HG03520 (cell line): ENCODE results near the gene CORO1C.
A peak's percentile ranks its signal among the peaks of the same experiment; 100 is the strongest.
"Not testable (repeated sequence)": the region's sequence is repeated elsewhere in the genome, so short reads cannot be mapped to it uniquely, and the experiment has no call there.

ENCODE experiments used
- ATAC-seq: cut with Tn5 transposase; IDR thresholded peaks from one replicate; pipeline ENCODE4 v1.9.1; 2021; ENCODE audit warnings: mild to moderate bottlenecking, moderate library complexity; ENCODE audit not compliant: unreplicated experiment

Gene CORO1C

DNA sequence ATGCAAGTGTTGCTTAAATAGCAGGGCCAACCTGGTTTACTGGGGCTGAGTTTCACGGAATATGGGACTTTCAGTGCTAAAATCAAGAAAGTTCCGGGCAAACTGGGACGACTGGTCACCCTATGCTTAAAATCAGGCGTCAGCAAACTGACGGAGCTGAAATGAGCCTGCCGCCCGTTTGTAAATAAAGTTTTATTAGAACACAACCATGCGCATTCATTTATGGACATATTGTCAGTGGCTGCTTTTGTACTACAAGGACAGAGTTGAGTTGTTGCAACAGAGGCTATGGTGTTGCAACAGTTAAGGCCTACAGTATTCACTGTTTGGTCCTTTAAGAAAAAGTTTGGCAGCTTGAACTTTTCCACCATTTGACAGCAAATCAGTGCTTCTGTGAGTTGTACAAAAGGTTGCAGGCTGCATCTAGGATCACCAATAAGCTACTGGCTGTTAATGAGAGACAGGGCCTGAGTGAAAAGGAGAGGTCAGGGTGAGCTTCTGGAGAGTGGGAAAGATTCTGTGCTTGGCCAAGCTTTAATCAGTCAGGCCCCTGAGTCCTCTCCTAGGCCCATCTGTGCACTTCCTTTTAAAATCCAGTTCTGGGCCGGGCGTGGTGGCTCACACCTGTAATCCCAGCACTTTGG is 111.0 kb downstream of the CORO1C start:
- ATAC-seq = no peak

DNA sequence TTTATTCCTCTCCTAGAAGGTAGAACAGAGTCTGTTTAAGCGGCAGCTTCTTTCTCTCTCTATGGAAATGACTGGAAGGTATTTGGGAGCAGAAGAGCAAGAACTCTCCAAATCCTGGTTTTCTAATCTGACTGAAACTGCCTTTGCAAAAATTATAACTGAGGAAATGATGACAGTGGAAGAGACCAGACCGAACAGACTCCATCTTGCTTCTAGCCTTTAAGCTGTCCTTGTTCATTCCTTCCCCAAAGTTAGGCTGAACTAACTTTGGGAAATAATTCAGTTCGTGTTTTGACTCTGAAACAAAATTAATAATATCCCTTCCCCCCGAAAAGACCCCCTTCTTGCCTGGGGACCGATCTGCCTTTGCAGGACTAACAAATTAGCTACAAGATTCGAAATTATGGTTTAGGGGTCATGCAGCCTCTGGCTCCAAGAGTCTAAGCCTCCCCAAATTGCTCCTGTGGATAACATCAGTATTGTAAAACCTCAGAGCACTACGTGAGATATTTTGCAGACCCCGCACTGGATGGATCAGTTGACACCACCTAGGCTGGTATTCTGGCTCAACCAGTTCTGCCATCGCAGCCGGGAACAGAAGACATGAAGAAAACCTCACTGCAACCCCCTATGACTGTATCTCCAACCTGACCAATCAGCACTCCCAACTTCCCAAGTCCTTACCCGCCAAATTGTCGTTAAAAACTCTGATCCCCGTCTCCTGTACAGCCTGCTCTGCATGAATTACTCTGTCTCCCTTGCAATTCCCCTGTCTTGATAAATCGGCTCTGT is 111.8 kb downstream of the CORO1C start:
- ATAC-seq = no peak

DNA sequence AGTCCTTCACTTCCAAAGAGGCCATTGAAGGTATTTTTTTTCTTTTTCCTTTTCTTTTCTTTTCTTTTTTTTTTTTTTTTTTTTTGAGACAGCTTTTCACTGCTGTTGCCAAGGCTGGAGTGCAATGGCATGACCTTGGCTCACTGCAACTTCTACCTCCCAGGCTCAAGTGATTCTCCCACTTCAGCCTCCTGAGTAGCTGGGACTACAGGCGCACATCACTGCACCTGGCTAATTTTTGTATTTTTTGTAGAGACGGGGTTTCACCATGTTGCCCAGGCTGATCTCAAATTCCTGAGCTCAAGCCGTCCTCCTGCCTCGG is 112.4 kb downstream of the CORO1C start:
- ATAC-seq = not testable (repeated sequence)

DNA sequence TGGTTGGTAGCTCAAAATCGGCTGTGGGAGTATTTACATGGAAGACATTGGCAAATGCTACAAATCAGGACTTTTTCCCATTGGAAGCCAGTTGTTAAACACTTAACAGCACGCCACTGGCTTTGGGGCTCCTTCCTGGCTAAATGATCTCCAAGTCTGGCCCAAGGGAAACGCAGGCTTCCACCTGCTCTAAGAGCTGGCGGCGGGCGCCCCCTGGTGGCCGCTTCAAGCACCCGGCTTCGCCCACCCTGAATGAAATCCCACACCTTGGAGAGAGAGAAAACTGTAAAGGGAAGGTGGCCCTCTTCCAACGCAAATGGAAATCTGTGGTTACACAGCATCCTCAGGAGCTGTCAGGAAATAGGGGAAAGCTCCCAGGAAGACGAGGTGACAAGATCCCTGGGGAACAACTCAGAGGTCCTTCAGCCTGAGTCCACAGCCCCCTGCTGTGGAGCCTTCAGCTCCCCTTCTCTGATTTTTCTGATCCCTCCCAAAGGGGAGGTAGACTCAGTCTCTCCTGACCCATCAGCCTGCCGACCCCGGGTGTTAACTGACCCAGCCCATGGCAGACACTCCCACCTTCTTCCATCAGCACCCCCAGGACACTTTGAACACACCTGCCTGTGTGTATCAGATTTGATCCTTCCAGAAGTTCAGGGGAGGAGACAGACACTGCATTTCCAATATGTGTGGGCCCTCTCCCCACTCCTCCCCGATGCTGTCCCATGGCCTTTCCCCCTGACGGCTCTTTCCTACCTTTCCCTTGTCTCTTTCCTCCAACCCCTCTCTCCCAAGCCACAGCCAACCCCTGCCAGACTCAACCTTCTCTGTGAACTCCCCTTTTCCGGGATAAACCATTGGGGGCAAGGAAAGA is 113.0 kb downstream of the CORO1C start:
- ATAC-seq = no peak

DNA sequence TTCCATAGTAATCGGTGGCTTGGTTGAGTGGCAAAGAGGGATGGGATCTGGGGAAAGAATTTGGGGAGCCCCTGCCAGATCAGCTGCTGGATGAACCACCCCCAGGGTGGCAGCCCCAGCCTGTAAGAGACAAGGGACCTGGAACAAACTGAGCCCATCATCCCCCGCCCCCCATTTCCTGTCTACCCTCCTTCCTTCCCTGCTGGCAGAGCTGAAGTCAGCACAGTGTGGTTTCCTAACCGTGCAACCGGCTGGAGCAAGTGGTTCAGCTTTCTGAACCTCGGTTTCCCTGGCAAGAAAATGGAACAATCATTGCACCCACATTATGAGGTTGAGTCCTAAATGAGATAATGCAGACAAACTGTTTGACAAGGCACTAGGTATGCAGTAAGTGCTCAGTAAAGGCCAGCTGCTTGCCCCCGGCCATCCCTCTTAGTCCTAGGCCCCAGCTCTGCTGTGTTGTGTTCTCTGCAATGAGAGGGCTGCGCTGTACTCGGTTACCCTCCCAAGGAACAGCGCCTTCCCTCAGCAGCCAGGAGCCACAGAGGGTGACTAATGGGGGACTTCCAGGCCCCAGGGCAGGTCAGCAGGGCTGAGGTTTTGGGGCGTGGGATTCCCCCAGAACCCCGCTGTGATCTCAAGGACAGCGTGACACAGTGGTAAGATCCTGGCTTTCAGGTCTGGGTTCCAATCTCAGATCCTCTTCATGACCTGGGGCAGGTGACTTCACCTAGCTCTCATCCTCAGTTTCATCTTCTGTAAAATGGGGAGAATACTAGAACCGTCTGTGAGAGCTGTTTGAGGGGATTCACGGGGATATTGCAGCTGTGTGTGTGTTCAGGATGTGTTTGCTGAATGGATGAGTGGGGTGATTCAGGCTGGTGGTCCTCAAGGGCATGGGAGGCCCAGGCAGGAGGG is 114.1 kb downstream of the CORO1C start:
- peak; percentile 83 for ATAC-seq

DNA sequence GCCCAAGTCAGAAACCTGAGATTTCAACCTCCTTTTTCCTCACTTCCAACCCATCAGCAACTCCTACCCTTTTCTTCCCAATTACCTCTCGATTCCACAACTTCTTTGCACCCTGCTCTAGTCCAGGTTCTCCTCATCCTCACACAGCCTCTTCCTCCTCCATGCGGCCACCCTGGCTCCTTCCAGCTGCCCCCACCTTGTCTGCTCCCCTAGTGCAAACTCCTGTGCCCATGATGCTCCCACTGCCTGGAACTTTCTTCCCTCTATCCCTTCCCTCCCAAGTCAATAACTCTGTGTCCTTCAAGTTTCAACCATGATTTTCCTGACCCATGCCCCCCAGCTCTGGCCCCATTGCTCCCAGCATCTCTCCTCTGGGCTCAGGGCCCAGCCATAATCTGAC is 115.0 kb downstream of the CORO1C start:
- no peak for ATAC-seq

DNA sequence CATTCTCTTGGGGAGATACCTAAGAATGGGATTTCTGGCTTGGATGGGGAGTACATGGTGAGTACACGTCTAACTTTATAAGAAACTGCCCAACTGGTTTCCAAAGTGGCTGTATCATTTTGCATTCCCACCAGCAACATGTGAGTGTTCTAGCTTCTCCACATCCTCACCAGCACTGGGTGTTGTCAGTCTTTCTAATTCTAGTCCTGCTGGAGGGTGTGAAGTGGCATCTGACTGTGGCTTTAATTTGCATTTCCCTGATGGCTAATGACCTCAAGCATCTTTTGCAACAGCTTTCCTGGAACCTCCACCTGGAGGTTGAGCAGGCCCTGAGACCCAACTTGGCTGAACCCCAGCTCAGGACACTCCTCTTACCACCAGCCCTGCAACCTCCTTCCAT is 115.4 kb downstream of the CORO1C start:
- ATAC-seq = no peak

DNA sequence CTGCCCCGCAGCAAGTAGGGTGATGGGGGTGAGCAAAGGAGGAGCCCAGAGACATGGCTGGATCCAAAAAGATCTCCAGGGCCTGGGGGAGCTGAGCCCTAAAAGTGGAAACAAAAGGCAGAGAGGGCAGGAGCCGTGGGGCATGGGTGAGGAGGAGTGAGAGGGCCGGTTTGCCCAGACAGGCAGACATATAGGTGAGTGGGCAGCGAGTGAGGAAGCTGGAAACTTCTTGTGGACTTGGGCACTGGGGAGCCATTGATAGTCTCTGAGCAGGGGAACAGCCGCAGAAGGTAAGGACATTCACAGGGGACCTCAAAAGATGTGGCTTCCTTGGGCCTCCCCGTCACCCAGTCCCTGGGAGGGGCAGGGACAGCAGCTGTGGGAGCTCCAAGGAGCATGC is 116.7 kb downstream of the CORO1C start:
- no peak for ATAC-seq

DNA sequence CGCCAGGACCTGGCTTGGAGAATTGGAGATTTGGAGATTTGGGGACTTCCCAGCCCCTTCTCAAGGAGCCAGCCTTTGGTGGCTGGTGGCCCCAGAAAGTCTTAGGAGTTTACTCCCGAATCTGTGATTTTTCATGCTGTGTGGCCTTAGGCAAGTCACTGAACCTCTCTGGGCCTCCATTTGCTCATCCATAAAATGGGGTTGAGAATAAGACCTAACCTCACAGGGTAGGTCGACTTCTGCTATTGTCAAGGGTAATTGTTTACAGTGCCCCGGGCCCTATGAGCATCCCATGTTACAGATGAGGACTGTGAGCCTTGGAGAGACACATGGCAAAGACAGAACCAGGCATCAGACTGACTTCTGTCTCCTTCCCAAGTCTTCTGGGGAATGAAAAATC is 117.3 kb downstream of the CORO1C start:
- no peak for ATAC-seq

DNA sequence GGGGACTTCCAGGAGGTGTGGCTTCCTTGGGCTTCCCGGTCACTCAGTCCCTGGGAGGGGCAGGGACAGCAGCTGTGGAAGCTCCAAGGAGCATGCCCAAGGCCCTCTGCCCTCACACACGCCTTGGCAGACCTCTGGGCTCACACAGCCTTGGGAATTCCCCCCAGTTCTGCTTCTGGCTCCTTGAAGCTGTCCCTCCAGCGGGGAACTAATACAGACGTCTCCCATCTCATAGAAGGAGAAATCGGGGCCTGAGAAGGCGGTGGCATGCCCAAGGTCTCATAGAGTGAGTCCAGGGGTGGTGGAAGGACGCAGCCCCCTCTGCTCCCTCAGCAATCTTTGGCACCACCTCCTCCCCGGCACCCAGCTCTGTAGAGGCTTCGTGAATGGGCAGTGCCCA is 117.8 kb downstream of the CORO1C start:
- no peak for ATAC-seq

DNA sequence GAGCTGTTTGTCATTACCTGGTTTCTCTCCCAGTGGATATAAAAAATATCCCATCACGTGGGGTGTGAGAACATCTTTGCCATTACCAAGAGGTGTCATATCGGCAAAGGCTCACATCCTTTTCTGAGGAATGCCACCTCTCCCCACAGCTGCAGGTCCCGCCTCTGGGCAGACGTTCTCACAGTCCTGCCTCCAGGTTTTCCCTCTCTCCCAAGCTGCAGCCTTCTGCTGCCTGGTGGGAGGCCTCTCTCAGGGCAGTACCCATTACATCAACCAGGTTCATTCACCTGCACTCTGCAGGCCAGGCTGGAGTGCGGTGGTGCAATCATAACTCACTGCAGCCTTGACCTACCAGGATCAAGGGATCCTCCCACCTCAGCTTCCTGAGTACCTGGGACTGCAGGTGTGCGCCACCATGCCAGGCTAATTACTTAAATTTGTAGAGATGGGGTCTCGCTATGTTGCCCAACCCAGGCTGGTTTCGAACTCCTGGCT is 118.5 kb downstream of the CORO1C start:
- ATAC-seq = no peak

DNA sequence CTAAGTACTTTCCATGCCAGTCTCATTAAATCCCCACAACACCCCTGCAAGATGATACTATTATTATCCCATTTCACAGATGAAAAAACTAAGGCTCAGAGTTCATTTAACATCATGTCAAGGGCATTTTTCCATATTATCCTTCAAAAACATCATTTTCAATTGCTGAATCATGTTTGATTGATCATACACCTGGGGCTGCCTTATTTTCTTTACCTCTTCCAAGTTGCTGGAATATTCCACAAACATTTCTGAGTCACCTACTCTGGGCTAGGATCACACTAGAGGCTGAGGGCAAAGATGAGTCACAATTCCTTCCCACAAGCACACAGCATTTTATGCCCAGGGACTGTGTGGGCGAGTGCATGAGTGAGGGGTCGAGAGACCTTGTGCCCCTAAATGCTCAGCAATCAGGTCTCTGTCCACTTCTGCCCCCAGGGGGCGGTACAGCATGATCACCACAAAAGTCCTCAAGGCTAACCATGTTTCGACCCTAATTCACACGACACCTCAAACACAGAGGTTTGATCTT is 119.4 kb downstream of the CORO1C start:
- ATAC-seq = no peak

DNA sequence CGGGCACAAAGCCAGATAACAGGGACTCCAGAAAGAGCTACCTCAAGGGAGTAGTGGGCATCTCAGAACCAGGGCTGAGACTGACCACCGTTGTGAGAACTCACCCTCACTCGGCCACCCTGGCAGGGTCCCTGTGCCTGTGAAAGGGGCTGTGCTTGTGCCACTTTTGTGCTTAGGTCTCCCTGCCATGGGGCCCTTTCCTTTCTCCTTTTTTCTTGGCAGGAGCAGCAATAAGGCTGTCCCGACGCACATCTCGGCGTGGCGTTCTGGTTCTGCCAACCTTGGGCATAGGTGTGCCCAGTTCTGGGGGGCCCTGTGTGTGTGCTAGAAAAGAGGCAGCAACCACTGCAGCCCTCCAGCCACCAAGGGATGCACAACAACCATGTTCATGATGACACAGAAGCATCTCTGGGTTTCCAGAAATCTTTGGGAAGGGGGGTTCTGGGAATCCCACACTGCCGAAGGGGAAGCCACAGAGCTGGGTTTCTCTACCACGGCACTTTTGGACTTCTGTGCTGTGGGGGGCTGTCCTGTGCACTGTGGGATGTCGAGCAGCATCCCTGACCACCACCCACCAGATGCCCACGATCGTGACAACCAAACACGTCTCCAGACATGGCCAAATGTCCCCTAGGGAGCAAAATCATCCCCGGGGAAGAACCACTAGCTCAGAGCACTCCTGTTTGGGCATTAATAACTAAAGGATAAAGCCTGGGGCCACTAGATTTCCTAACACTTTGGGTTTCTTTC is 120.3 kb downstream of the CORO1C start:
- ATAC-seq = no peak

DNA sequence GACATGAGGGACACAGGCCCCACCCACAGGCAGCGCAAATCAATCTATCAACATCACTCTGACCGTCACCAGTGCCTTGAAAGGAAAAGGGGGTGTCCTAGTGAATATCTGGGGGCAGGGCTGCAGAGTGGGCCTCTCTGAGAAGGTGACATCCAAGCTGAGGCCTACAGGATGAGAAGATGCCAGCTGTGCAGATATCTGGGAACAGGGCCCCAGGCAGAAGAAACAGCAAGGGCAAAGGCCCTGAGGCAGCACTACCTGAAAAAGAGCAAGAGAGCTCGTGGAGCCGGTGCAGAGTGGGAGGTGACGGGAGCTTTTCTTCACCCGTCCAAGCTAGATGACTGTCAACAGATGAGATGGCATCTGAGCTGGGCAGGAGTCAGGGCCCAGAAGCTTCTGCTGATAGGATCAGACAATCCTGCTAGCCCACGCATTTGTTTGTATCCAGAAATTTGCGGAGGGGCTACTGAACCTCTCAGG is 120.9 kb downstream of the CORO1C start:
- no peak for ATAC-seq

DNA sequence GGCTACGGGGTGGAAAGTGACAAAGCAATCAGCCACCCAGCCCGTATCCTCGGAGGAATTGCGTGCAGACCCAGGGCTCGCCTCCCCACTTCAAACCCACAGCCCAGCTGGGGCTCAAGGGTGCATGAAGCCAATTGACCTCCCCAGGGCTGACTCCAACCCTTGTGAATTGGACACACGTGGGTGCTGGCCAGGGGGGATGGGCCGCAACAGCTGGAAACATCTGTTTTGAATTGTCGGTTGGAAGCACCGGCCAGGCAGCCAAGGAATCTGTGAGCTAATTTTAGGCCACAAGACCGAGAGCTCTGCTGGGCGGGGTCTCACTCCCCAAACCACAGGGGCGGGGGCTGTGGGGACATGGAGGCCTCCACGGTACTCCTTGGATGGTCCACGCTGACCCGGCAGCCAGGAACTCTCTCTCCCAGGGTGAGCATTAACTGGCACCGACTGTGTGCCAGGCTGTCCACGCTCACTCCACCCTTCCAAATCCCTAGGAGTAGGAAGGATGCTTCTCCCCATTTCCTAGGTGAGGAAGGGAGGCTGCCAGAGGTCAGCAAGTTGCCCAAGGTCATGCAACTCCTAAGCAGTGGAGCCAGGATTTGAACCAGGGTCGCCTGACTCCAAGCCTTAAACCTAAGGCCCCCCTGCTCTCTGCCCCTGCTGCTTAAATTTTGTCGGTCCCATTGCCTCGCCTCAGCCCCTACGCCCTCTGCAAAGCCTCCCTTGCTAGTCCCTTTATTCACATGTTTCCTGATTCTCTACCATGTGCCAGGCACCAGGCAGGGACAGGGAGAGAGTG is 121.6 kb downstream of the CORO1C start:
- ATAC-seq = no peak

DNA sequence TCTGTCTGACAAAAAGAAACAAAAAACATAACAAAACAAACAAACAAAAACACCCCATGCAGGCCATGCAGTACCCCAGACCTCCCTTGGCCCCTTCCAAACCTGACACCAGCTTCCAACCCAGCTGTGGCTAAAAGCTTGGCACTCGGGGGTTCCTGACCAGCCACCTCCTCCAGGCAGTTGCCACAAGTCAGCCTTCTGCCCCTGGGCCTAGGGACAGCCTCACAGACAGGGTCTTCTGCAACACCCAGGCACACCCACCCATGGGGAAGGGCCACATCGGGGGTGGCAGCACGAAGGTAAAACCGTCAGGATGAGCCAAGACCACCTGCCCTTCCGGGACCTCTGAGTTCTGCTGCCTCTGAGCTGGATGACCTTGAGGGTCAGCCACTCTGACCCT is 122.7 kb downstream of the CORO1C start:
- no peak for ATAC-seq

DNA sequence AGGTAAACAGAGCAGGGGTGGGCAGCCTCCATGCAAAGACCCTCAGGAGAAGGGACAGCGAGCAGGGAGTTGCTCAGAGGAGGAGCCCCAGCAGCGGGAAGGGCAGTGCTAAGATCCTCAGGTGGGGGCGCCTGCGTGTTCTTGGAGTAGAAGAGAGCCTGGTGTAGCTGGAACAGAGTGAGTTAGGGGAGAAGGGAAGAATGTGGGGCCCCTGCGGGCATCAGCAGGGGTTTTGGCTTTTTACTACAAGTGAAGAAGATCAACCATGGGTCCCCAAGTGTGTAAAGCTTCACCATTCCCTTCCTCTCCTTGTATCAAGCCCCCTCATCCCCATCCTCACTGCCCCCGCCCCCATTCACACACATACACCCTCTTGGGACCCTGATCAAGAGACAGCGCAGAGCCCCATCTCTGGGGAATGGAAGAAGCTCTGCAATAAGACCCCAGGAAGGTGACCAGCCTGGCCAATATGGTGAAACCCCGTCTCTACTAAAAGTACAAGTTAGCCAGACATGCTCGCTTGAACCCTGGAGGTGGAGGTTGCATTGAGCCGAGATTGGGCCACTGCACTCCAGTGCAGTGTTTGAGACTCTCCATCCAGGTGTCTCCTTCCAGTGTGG is 123.2 kb downstream of the CORO1C start:
- ATAC-seq = no peak

DNA sequence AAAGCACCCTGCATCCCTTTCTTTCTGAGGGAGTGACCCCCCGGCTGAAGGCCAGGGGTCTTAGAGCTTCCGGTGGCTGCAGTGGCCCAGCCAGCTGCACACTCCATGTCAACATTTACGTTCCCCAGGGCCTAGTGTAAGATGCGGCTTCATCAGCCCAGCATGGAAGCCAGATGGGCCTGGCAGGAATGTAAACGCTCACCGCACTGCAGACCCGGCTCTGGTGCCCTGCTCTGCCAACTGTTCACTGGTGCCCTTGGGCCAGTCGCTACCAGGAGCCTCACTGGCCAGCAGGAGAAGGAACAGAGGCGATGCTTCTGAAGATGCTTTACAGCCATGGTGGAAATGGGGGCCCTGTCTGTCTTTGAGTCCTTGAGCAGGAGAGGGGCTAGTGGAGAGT is 124.8 kb downstream of the CORO1C start:
- ATAC-seq = no peak
